Progenitor cell of endocrine pancreas (in vitro differentiated cells): Measurements from ENCODE around the gene FJX1. TPM values are rescaled to one million over a fixed set of nuclear protein-coding genes. Genes with fewer than 3 reads are reported as not detected.
"Not testable (repeated sequence)": the region's sequence is repeated elsewhere in the genome, so short reads cannot be mapped to it uniquely, and the experiment has no call there.

Experiments
- DNase-seq: peaks from one replicate; pipeline ENCODE4 v3.0.0; 2021; ENCODE audit warnings: low spot score; ENCODE audit not compliant: unreplicated experiment
- H3K27ac Mint-ChIP-seq: 2 replicates; pipeline ENCODE4 v1.8.0; 2021; ENCODE audit warnings: mild to moderate bottlenecking, moderate library complexity, mixed read lengths
- H3K27me3 Mint-ChIP-seq: 2 replicates; pipeline ENCODE4 v1.8.0; 2021; ENCODE audit warnings: mixed read lengths
- H3K36me3 Mint-ChIP-seq: 2 replicates; pipeline ENCODE4 v1.8.0; 2022; ENCODE audit warnings: mixed read lengths; ENCODE audit not compliant: insufficient read depth
- H3K4me1 Mint-ChIP-seq: 2 replicates; pipeline ENCODE4 v1.8.0; 2021; ENCODE audit warnings: low read depth, mixed read lengths
- H3K4me3 Mint-ChIP-seq: 2 replicates; pipeline ENCODE4 v1.8.0; 2021; ENCODE audit warnings: low read depth, mild to moderate bottlenecking, moderate library complexity, mixed read lengths
- H3K9me3 Mint-ChIP-seq: 2 replicates; pipeline ENCODE4 v1.8.0; 2021; ENCODE audit warnings: low read depth, mixed read lengths
- total RNA-seq: library from RNA; stranded (reverse); gene quantifications from 2 replicates; pipeline ENCODE4 v1.2.1, GENCODE V29; 2021
- TF ChIP-seq, protein P1 (sequence below): fragments of 200-600 bp; sonication (generic); IDR thresholded peaks from one replicate; pipeline ENCODE4 v1.5.0; 2021; ENCODE audit warnings: antibody characterized with exemption, mild to moderate bottlenecking; ENCODE audit not compliant: unreplicated experiment

FJX1 gene
- total RNA-seq, 1 donor from 2014 or later = 11.2 TPM

DNA sequence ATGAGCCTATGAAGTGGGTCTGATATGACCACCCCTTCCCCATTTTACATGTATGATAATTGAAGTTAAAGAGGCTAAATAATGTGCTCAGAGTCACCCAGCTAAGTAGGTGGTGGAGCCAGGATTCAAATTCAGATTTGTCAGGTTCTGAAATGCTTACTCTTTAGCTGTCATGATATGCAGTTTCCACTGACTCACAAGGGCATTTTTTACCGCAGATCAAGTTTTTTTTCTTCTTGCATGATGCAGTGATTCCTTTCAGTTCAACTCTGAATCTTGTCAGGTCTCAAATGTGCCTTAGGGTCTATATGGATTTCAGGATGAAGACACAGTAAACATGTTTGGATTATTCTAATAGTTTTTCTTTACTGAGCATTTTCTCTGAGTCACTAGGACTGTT, 31.7 kb downstream of the FJX1 start:
- H3K27me3 Mint-ChIP-seq = peaks cover 18% of the 10 kb centered on the region
- no peak overlapping the region for H3K27ac Mint-ChIP-seq
- H3K4me3 Mint-ChIP-seq = no peak overlapping the region
- H3K36me3 Mint-ChIP-seq = no peaks in the 10 kb centered on the region
- TF ChIP-seq, protein P1, sequence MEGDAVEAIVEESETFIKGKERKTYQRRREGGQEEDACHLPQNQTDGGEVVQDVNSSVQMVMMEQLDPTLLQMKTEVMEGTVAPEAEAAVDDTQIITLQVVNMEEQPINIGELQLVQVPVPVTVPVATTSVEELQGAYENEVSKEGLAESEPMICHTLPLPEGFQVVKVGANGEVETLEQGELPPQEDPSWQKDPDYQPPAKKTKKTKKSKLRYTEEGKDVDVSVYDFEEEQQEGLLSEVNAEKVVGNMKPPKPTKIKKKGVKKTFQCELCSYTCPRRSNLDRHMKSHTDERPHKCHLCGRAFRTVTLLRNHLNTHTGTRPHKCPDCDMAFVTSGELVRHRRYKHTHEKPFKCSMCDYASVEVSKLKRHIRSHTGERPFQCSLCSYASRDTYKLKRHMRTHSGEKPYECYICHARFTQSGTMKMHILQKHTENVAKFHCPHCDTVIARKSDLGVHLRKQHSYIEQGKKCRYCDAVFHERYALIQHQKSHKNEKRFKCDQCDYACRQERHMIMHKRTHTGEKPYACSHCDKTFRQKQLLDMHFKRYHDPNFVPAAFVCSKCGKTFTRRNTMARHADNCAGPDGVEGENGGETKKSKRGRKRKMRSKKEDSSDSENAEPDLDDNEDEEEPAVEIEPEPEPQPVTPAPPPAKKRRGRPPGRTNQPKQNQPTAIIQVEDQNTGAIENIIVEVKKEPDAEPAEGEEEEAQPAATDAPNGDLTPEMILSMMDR = no peak
- H3K9me3 Mint-ChIP-seq = no peaks in the 10 kb centered on the region
- DNase-seq = no peak
- H3K4me1 Mint-ChIP-seq = no peaks in the 10 kb centered on the region

DNA sequence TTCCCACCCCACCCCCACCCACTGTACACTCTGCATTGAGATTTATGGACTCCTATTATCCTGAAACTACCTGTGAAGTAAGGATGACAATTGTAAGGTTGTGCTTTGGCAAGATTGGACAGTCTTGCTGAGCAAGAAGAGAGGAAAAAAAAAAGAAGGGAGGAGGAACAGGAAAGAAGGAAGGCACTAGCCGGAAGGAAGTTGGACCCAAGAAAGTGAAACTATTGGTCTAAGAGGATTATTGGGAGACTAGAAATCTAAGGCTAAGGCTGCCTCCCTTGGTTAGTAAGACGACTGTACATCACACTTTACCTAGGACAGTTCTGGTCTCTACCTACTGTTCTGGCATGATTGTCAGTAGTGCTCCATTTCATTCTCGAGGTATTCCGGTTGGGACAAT, 32.2 kb downstream of the FJX1 start:
- no peak overlapping the region for H3K27ac Mint-ChIP-seq
- no peak overlapping the region for H3K4me3 Mint-ChIP-seq
- H3K9me3 Mint-ChIP-seq = no peaks in the 10 kb centered on the region
- H3K36me3 Mint-ChIP-seq = no peaks in the 10 kb centered on the region
- peaks cover 20% of the 10 kb centered on the region for H3K27me3 Mint-ChIP-seq
- TF ChIP-seq, protein P1 = no peak
- DNase-seq = no peak
- H3K4me1 Mint-ChIP-seq = no peaks in the 10 kb centered on the region

DNA sequence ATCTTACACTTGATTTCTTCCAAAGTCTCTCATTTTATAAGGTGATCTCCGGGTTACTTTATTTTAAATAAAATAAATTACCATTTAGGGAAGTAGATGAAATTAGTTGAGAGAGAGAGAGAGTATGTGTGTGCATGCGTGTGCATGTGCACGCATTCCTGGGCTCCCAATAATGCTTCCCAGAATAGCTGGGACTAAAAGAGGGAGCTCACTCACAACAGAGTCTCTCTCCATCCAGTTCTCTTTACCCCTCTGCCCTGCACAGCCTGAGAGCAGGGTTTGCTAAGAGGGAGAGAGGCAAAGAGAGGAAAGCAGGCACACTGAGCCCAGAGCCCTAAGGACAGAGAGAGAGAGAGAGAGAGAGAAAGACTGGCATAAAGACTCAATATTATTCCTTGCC, 33.0 kb downstream of the FJX1 start:
- no peaks in the 10 kb centered on the region for H3K4me1 Mint-ChIP-seq
- DNase-seq = no peak
- H3K4me3 Mint-ChIP-seq = no peak overlapping the region
- H3K36me3 Mint-ChIP-seq = no peaks in the 10 kb centered on the region
- no peaks in the 10 kb centered on the region for H3K9me3 Mint-ChIP-seq
- peaks cover 23% of the 10 kb centered on the region for H3K27me3 Mint-ChIP-seq
- TF ChIP-seq, protein P1 = no peak
- no peak overlapping the region for H3K27ac Mint-ChIP-seq

DNA sequence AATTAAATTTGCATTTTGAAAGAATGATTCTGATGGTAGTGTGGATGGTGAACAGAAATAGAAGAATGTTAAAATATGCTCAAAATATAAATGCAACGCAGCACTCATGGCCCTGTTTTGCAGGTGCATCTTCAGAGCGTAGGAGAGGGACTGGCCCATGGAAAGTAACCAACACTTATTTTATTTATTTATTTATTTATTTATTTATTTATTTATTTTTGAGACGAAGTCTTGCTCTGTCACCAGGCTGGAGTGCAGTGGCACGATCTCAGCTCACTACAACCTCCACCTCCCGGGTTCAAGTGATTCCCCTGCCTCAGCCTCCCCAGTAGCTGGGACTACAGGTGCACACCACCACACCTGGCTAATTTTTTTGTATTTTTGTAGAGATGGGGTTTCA, 34.5 kb downstream of the FJX1 start:
- not testable (repeated sequence) for H3K4me3 Mint-ChIP-seq, H3K4me1 Mint-ChIP-seq, H3K9me3 Mint-ChIP-seq, H3K36me3 Mint-ChIP-seq, DNase-seq, H3K27ac Mint-ChIP-seq
- peaks cover 30% of the 10 kb centered on the region for H3K27me3 Mint-ChIP-seq

DNA sequence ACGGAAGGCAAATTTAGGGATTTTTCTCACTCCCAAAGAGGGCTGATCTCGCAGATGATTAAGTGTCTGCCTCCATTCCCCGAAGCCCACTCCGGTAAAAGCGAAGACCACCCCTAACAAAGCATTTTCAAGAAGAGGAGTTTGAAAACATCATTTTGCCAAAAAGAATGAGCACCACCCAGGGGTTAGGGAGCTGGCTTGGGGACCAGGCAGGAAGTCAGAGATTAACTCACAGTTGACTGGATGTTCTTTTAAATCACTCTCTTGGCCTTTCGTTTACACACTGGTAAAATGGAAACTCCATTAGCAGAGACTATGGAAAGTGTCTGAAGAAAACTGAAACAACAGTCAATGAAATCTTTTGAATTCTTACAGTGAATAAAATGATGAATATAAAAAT, 36.5 kb downstream of the FJX1 start:
- no peak overlapping the region for H3K4me3 Mint-ChIP-seq
- H3K9me3 Mint-ChIP-seq = no peaks in the 10 kb centered on the region
- TF ChIP-seq, protein P1 = no peak
- no peaks in the 10 kb centered on the region for H3K36me3 Mint-ChIP-seq
- H3K27me3 Mint-ChIP-seq = peaks cover 39% of the 10 kb centered on the region
- no peaks in the 10 kb centered on the region for H3K4me1 Mint-ChIP-seq
- no peak overlapping the region for H3K27ac Mint-ChIP-seq
- no peak for DNase-seq

DNA sequence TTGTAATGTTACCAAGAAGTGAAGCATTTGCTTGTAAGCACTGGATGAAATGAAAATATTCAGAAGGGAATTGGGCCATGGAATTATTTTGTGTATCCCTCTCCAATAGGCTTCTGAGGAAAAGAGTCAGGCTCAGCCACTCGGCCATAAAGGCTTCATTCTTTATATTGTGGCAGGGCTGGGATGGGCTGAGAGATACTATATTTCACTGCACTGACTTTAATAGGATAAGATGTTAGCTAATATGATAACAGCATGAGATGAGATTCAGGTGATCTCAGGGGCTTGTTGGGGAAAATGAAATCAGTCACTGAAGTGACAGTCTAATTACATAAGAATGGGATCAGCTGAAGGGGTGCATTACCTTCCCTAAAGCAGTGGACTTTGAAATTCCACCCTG, 37.0 kb downstream of the FJX1 start:
- H3K9me3 Mint-ChIP-seq = no peaks in the 10 kb centered on the region
- peaks cover 39% of the 10 kb centered on the region for H3K27me3 Mint-ChIP-seq
- no peak for DNase-seq
- no peak overlapping the region for H3K4me3 Mint-ChIP-seq
- H3K36me3 Mint-ChIP-seq = no peaks in the 10 kb centered on the region
- TF ChIP-seq, protein P1 = no peak
- no peak overlapping the region for H3K27ac Mint-ChIP-seq
- no peaks in the 10 kb centered on the region for H3K4me1 Mint-ChIP-seq
